HG02759 (cell line): ENCODE measurements around the gene PKP3.
"Not testable (repeated sequence)": the region's sequence is repeated elsewhere in the genome, so short reads cannot be mapped to it uniquely, and the experiment has no call there.

Source experiments
- ATAC-seq: cut with Tn5 transposase; IDR thresholded peaks from one replicate; pipeline ENCODE4 v1.9.1; 2021; ENCODE audit warnings: mild to moderate bottlenecking, moderate library complexity; ENCODE audit not compliant: unreplicated experiment

PKP3 gene

GRCh38 chr11:394034-394857, at the start of gene PKP3:
TSS of gene PKP3 (plus strand) at chr11:394209. CDS start at chr11:394293, 84 bp downstream.
- ATAC-seq = no peak

- no peak for ATAC-seq
Measured at GRCh38 chr11:344836-345578, 49.0 kb upstream of the PKP3 start.

DNA sequence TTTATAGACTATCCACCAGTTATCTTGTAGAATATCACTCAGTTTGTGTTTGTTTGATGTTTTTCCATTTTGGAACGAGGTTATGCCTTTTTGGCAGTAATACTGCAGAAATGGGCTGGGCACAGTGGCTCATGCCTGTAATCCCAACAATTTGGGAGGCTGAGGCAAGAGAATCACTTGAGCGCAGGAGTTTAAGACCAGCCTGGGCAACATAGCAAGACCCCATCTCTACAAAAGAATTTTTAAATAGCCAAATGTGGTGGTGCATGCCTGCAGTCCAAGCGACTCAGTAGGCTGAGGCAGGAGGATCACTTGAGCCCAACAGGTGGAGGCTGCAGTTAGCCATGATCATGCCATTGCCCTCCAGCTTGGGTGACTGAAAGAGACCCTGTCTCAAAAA, 47.5 kb upstream of the PKP3 start:
- no peak for ATAC-seq

- not testable (repeated sequence) for ATAC-seq
Measured at GRCh38 chr11:349270-349954, 44.6 kb upstream of the PKP3 start.

DNA sequence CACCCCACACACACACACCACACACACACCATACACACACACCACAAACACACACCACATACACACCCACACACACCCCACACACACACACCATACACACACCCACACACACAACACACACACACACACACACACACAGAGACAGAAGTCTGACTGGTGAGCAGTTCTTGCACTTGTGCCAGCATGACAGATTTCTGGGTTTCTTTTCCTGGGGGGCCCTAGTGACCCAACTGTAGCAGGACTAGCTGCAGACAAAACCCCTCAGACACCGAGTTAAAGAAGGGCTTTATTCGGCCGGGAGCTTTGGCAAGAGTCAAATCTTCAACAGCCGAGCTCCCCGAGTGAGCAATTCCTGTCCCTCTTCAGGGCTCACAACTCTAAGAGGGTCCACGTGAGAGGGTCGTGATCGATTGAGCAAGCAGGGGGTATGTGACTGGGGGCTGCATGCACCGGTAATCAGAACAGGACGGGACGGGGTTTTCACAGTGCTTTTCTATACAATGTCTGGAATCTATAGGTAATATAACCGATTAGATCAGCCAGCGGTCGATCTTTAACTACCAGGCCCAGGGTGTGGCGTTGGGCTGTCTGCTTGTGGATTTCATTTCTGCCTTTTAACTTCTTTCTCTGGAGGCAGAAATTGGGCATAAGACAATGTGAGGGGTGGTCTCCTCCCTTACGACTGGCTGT, 43.8 kb upstream of the PKP3 start:
- ATAC-seq = not testable (repeated sequence)

- no peak for ATAC-seq
Measured at GRCh38 chr11:350723-351255, 43.2 kb upstream of the PKP3 start.

- no peak for ATAC-seq
Measured at GRCh38 chr11:351411-351810, 42.6 kb upstream of the PKP3 start.

- ATAC-seq = no peak
Measured at GRCh38 chr11:352456-353031, 41.5 kb upstream of the PKP3 start.

DNA sequence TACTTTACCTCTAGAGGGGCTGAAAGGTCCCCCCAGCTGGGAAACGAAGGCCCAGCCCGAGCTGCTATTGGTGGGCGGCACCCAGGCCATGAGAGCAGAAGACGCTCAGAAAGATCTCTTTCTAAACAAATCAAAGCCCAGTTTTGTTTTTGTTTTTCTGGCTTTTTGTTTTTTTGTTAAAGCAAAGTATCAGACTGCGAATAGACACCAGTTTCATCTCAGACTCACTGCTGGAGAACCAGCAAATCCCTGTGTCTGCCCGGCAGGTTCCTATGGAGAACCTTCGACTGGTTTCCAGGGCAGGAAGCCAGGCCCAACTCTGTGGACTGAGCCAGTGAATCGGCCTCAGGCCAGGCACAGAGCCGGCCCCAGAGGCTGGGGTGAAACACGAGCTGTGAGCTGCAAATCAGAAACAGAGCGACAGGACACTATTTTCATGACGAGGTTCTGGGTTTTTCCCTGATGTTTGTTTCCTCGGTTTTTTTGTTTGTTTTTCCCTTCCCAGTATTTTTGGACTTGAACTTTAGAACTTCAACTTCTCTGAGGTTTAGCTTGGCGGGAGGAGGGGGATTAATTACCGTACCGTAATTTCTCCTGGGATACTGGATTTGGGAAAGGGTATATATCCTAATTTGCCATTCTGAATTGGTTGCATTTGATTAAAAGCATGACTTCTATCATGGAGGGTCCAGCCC, 40.7 kb upstream of the PKP3 start:
- no peak for ATAC-seq

GRCh38 chr11:355581-356458, 38.2 kb upstream of the PKP3 start:
- ATAC-seq = no peak

GRCh38 chr11:356610-357009, 37.4 kb upstream of the PKP3 start:
- no peak for ATAC-seq

DNA sequence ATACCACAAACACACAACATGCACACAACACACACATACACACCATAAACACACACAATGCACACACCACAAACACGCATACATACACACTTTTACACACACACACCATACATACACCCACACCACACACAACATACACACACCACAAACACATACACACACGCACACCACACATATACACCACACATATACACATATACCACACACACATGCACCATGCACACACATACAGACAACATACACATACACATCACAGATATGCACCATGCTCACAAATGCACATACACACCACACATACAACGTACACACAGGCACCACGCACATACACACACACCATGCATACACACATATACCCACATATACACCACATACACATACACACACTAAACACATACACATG, 36.4 kb upstream of the PKP3 start:
- ATAC-seq = no peak

GRCh38 chr11:358129-358800, 35.7 kb upstream of the PKP3 start:
- no peak for ATAC-seq

DNA sequence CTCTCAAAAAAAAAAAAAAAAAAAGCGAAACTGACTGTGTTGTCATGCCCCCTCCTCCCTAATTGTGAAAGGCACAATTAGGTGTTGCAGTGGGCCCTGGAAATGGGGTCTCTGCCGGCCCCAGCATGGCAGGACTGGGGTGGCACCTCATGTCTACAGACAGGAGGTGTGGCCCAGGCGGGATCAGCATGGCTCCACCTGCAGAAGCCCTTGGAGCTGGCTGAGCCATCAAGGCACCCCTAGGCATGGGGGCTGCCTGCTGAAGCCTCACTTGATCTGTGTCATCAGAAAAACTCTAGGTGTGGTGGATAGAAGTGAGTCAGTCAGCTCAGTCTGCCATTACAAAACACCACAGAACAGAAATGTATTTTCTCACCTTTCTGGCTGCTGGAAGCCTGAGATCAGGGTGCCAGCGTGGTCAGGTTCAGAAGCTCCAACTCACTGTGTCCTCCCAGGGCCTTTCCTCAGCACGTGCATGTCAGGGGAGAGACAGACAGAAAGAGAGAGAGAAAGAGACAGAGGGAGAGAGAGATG, 34.8 kb upstream of the PKP3 start:
- ATAC-seq = no peak

DNA sequence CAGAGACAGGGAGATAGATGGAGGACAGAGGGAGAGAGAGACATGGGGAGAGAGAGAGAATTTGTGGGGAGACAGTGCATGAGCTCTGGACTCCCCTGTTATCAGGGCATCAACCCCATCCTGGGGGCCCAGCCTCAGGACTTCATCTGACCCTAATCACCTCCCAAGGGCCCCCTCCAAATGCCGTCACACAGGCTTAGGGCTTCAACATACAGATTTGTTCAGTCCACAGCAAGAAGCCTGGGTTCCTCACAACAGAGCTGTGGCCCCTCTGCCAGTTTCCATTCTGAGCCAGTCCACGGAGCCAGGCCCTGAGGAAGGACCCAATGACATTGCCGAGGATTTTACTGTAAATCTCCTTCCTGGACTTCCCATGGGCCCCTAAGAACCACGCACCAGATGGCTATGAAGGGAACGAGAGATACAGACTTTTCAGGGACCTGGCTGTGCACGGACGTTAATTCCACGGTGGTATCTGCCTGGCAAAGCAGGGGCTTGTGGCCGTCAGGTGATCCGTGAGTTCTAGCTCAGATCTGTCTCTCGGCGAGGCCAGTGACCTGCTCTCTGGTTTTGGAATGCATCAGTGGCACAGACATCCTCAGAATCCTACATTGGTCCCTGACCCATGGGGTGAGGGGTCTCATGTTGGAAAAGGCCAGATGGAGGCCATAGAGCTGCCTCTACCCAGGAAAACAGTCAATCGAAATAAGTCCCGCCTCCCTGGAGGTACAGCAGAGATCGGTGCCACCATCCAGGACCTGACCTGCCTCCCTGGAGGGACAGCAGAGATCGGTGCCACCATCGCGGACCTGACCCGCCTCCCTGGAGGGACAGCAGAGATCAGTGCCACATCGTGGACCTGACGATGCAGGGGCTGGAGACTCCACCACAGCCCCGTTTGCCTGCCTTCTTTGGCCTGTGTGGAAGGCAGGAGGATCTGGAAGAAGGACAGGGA, 33.4 kb upstream of the PKP3 start:
- ATAC-seq = no peak

GRCh38 chr11:362642-363442, 31.2 kb upstream of the PKP3 start:
- no peak for ATAC-seq
